GM10847 (cell line): ENCODE data around the gene MZT2B.

Experiments used
- POLR2A ChIP-seq: IDR thresholded peaks from 2 replicates; pipeline ENCODE4 v1.6.1; 2011; ENCODE audit not compliant: insufficient read length; ENCODE audit errors: extremely low read depth

The MZT2B gene

GRCh38 chr2:130181325-130181879 is 660 bp upstream of the MZT2B start, which contains the start of gene SMPD4:
Gene SMPD4, minus strand, starts transcription at chr2:130181602. Its CDS starts 5,010 bp downstream, at chr2:130176592.
- TF ChIP-seq POLR2A: no peak

- TF ChIP-seq POLR2A: no peak
These were observed 1.7 kb downstream of the MZT2B start for GRCh38 chr2:130183512-130184373.

- no peak for TF ChIP-seq POLR2A
These were observed 3.4 kb downstream of the MZT2B start for GRCh38 chr2:130185436-130185835.

- TF ChIP-seq POLR2A: no peak
These were observed 3.8 kb downstream of the MZT2B start for GRCh38 chr2:130185896-130186295.

- TF ChIP-seq POLR2A: no peak
These were observed 4.3 kb downstream of the MZT2B start for GRCh38 chr2:130186391-130186790.

- no peak for TF ChIP-seq POLR2A
These were observed 5.2 kb downstream of the MZT2B start for GRCh38 chr2:130187268-130187667.

- TF ChIP-seq POLR2A: no peak
These were observed 8.2 kb downstream of the MZT2B start for GRCh38 chr2:130190237-130190636.

GRCh38 chr2:130198343-130198742 is 16.3 kb downstream of the MZT2B start, which contains the start of gene TUBA3E:
Gene TUBA3E, minus strand, starts transcription at chr2:130198439. Its CDS starts 79 bp downstream, at chr2:130198360.
- TF ChIP-seq POLR2A: no peak

- TF ChIP-seq POLR2A: no peak
These were observed 49.6 kb downstream of the MZT2B start for GRCh38 chr2:130231656-130232055.
